Spleen (tissue), 11 donors: ENCODE data around the gene LCE7A. TPM values are rescaled to one million over a fixed set of nuclear protein-coding genes. Genes with fewer than 3 reads are reported as not detected.

ENCODE experiments used
- DNase-seq: peaks from one replicate; pipeline ENCODE4 v3.0.0-alpha.2; 2020
- H3K27ac ChIP-seq, 8 donors: fragments of 200-600 bp; sonication (generic) in 7 of 8; 1 replicate in 4 of 8; 2 replicates in 4 of 8; pipeline versions ENCODE4 v1.5.0 to v1.8.0; 2016 to 2021; ENCODE audit warnings: inconsistent platforms in 4 of 8, mild to moderate bottlenecking in 4 of 8, moderate library complexity in 1 of 8
- H3K27me3 ChIP-seq, 7 donors: fragments of 200-600 bp; sonication (generic) in 6 of 7; replicated peaks in 1 of 7; 1 replicate in 4 of 7; 2 replicates in 3 of 7; pipeline versions ENCODE4 v1.5.0 to v1.8.0; 2016 to 2021; ENCODE audit warnings: inconsistent platforms in 3 of 7, mild to moderate bottlenecking in 1 of 7
- H3K36me3 ChIP-seq, 6 donors: fragments of 200-600 bp; sonication (generic) in 5 of 6; 1 replicate in 4 of 6; 2 replicates in 2 of 6; pipeline versions ENCODE4 v1.5.0 to v1.8.0; 2016 to 2021; ENCODE audit warnings: inconsistent platforms in 2 of 6
- H3K4me1 ChIP-seq, 6 donors: fragments of 200-600 bp; sonication (generic) in 5 of 6; 1 replicate in 3 of 6; 2 replicates in 3 of 6; pipeline versions ENCODE4 v1.5.0 to v1.8.0; 2016 to 2021; ENCODE audit warnings: inconsistent platforms in 3 of 6
- H3K4me3 ChIP-seq, 8 donors: fragments of 200-600 bp; sonication (generic) in 7 of 8; 1 replicate in 4 of 8; 2 replicates in 4 of 8; pipeline versions ENCODE4 v1.5.0 to v1.8.0; 2016 to 2021; ENCODE audit warnings: inconsistent platforms in 4 of 8, mild to moderate bottlenecking in 4 of 8, moderate library complexity in 2 of 8
- H3K9me3 ChIP-seq, 8 donors: fragments of 200-600 bp; sonication (generic) in 7 of 8; 1 replicate in 4 of 8; 2 replicates in 4 of 8; pipeline versions ENCODE4 v1.5.0 to v1.8.0; 2016 to 2021; ENCODE audit warnings: inconsistent platforms in 4 of 8
- POLR2A ChIP-seq, 3 donors: fragments of 450-650 bp; IDR thresholded peaks; one replicate each; pipeline ENCODE4 v1.5.1; 2017; ENCODE audit warnings: antibody characterized with exemption in 3 of 3, mild to moderate bottlenecking in 1 of 3
- POLR2AphosphoS5 ChIP-seq, 3 donors: sonication (generic); formaldehyde crosslinking; IDR thresholded peaks; one replicate each; pipeline ENCODE4 v1.5.1; 2017; ENCODE audit warnings: antibody characterized with exemption in 3 of 3
- WGBS, 5 donors: extraction: QIAGEN DNeasy Blood & Tissue Kit in 3 of 5; methylation state at CpG; one replicate each; pipeline versions ENCODE4 v1.1.5 to v1.1.7; 2013 to 2018; 5-methylcytosine and 5-hydroxymethylcytosine counted together
- intact Hi-C: fragments of 100-400 bp; cut with DNase I; formaldehyde crosslinking; loops from one replicate; pipeline ENCODE4 v1.15.0; 2023; ENCODE audit warnings: low total_unique reads
- polyA plus RNA-seq, 3 donors: library from polyadenylated mRNA; stranded (reverse); fragments of 200-250 nt; gene quantifications; one replicate each; pipeline ENCODE4 v1.2.1, GENCODE V29; 2013
- total RNA-seq, 7 donors: library from RNA; depleted of rRNA in 3 of 7; stranded (reverse); fragments of >200 nt in 3 of 7; fragmentation: NEBNext Ultra II Directional in 4 of 7; extraction: Animal tissue kit (Norgen Biotek cat#: 25700) in 4 of 7; gene quantifications; one replicate each; pipeline versions ENCODE4 v1.1.0 to v1.2.1, GENCODE V29; 2016 to 2021
- TF ChIP-seq, protein P1 (sequence below), 11 experiments: fragments of 200-600 bp in 7 of 11; fragments of 450-650 bp in 4 of 11; sonication (generic) in 4 of 11; IDR thresholded peaks in 8 of 11; conservative IDR thresholded peaks in 3 of 11; 1 replicate in 7 of 11; 2 replicates in 4 of 11; pipeline versions ENCODE4 v1.4.0 to v1.8.0; 2016 to 2021; ENCODE audit warnings: antibody characterized with exemption in 11 of 11, inconsistent platforms in 4 of 11, mild to moderate bottlenecking in 1 of 11
- donor health status: healthy with polysubstance abuse.
- donor health status: DM: no; HTN: no; CAD: no; lungs with moderate emphysema.
- donor health status: DM: no; HTN: no; CAD: no.
- donor health status: Bipolar disorder and iron deficiency.
- donor health status: healthy.
- donor health status: DM: no; HTN: no; CAD: no.
- donor health status: DM: yes; HTN: yes; CAD: no.

Gene LCE7A
- total and polyA plus RNA-seq, 10 donors = not detected

DNA sequence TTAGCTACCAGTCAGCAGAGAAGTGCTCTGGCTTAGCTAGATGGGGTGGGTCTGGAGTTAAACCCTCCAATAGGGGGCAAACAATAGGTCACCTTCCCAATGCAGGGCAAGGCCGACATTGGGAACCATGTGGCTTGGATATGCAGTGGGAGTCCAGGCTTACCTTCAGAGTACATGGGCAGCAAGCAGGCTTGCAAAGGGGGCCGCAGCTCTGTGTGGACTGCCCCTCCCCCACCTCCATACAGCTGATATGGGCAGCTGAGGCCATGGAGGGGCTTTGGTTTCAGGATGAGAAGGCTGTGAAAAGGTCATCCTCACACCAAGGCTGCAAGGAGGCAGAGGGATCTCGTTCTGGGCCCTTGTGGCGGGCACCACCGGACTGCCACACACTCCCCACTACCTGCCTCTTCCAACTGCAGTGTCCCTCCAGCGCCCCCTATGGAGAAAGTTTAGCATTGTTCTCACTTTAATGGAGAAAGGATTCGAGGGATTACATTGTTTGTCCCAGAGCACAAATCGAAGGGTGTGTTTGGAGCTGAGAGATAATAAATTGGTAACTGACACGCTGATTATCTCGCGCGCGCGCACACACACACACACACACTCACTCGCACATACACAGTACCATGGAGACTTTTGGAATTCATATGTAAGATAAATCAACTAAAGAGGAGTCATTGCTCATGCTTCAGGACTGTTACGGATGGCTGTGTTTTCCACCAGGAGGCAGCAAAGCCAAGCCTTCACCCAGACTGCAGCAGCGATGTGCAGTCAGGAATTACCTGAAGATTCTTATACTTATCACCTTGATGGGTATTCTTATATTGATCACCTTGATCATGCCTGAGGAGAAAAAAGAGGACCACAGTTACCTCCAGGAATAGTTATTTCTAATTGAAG lies 11.3 kb downstream of the LCE7A start:
- H3K4me3 ChIP-seq = no peak overlapping the region
- H3K36me3 ChIP-seq = no peaks in the 10 kb centered on the region
- H3K4me1 ChIP-seq = no peaks in the 10 kb centered on the region
- H3K9me3 ChIP-seq = no peaks in the 10 kb centered on the region
- H3K27ac ChIP-seq = no peak overlapping the region
- intact Hi-C loops = no loop called here
- TF ChIP-seq POLR2A (IDR thresholded peaks at IDR 0.05) = no peak
- TF ChIP-seq, protein P1, sequence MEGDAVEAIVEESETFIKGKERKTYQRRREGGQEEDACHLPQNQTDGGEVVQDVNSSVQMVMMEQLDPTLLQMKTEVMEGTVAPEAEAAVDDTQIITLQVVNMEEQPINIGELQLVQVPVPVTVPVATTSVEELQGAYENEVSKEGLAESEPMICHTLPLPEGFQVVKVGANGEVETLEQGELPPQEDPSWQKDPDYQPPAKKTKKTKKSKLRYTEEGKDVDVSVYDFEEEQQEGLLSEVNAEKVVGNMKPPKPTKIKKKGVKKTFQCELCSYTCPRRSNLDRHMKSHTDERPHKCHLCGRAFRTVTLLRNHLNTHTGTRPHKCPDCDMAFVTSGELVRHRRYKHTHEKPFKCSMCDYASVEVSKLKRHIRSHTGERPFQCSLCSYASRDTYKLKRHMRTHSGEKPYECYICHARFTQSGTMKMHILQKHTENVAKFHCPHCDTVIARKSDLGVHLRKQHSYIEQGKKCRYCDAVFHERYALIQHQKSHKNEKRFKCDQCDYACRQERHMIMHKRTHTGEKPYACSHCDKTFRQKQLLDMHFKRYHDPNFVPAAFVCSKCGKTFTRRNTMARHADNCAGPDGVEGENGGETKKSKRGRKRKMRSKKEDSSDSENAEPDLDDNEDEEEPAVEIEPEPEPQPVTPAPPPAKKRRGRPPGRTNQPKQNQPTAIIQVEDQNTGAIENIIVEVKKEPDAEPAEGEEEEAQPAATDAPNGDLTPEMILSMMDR (IDR thresholded peaks at IDR 0.05 in 8 of 11, conservative IDR thresholded peaks at IDR 0.05 in 3 of 11) = peak in 1 of 11 experiments; percentile 17
- no peak for DNase-seq
- 47 to 64% (median 56%) methylated on average over 17 of the region's 17 CpGs for WGBS, 5 donors
- H3K27me3 ChIP-seq = peaks cover 0 to 15% (median 0%) of the 10 kb centered on the region in 7 donors

DNA sequence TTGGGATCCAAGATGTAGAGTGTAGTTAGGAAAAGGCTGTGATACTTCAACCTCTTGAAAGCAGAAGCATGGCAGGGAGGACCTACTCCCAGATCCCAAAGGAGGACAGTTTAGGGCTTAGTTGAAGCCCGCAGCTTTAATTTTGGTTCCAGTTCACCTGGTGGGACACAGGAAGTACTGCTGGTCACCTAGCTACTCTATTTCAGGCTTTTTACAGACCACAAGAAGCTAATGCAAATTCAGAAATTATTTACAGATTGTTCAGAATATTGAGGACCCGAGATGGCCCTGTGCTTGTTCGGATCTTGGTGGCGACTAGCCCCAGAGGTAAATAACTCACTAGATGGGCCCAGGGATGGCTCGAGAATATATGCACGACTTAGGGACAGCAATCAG lies 11.9 kb downstream of the LCE7A start:
- Histone ChIP-seq H3K9me3 (no peaks in the 10 kb centered on the region), H3K27ac (no peak overlapping the region), H3K36me3 (no peaks in the 10 kb centered on the region), H3K4me1 (no peaks in the 10 kb centered on the region), H3K4me3 (no peak overlapping the region), H3K27me3 (peaks cover 0 to 15% (median 0%) of the 10 kb centered on the region in 7 donors)
- WGBS, 5 donors = 65 to 87% (median 81%) methylated on average over 6 of the region's 6 CpGs
- DNase-seq = no peak
- intact Hi-C loops = no loop called here
- TF ChIP-seq, protein P1 (IDR thresholded peaks at IDR 0.05 in 8 of 11, conservative IDR thresholded peaks at IDR 0.05 in 3 of 11) = no peak
- TF ChIP-seq POLR2AphosphoS5 (IDR thresholded peaks at IDR 0.05) = no peak
- TF ChIP-seq POLR2A (IDR thresholded peaks at IDR 0.05) = no peak

DNA sequence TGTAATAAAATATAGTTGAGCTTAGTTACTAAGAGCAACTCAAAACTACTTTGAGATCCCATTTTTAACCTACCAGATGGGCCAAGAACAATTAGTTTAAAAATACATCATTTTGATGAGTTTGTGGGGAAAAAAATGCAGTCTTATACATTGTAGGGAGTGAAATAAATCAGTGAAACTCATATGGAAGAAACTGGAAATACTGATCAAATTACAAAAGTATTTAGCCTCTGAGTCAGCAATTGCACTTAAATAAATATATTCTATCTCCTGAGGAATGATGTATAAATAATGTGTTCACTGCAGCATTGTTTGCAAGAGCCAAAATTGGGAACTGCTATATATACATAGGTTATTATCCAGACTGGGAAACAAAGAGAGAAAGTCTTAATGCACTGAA lies 13.7 kb downstream of the LCE7A start:
- Histone ChIP-seq H3K36me3 (no peaks in the 10 kb centered on the region), H3K9me3 (no peaks in the 10 kb centered on the region), H3K27ac (no peak overlapping the region), H3K27me3 (peaks cover 0 to 15% (median 0%) of the 10 kb centered on the region in 7 donors), H3K4me1 (no peaks in the 10 kb centered on the region), H3K4me3 (no peak overlapping the region)
- no peak for DNase-seq
- intact Hi-C loops = no loop called here
- TF ChIP-seq POLR2AphosphoS5 (IDR thresholded peaks at IDR 0.05) (no peak), POLR2A (IDR thresholded peaks at IDR 0.05) (no peak)
- TF ChIP-seq, protein P1 (IDR thresholded peaks at IDR 0.05 in 8 of 11, conservative IDR thresholded peaks at IDR 0.05 in 3 of 11) = no peak

DNA sequence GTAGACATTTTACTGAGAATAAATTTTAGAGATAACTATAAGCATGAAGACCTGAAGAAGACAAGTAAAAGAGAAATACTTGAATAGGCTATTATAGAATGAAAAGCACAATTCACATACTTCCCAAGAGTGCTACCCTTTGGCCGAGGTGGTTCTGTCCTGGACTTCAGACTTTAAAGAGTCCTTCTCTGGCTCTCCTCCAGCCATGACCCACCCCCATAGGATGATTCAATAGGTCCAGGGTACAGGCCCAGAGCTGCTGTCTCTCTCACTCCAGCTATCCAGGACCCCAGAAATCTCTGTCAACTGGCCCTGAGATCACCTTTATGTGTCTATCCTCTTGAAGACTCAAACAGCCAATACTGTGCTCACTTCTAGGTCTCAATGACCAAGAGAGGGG lies 17.0 kb downstream of the LCE7A start:
- Histone ChIP-seq H3K36me3 (no peaks in the 10 kb centered on the region), H3K27me3 (peaks cover 0 to 15% (median 0%) of the 10 kb centered on the region in 7 donors), H3K4me3 (no peak overlapping the region), H3K4me1 (no peaks in the 10 kb centered on the region), H3K9me3 (no peaks in the 10 kb centered on the region), H3K27ac (no peak overlapping the region)
- DNase-seq = no peak
- 70 to 95% (median 91%) methylated on average over 1 of the region's 1 CpG for WGBS, 5 donors
- TF ChIP-seq POLR2A (IDR thresholded peaks at IDR 0.05) (no peak), POLR2AphosphoS5 (IDR thresholded peaks at IDR 0.05) (no peak)
- TF ChIP-seq, protein P1 (IDR thresholded peaks at IDR 0.05 in 8 of 11, conservative IDR thresholded peaks at IDR 0.05 in 3 of 11) = no peak
- intact Hi-C loops = loop anchor here (5.0 kb wide), 1 partner anchor 350 kb away; no protein-coding TSS in a partner anchor
